Osteoblast (primary cell): ENCODE measurements around the gene MYLK. TPM values are rescaled to one million over a fixed set of nuclear protein-coding genes. Genes with fewer than 3 reads are reported as not detected.

Source experiments
- DNase-seq: peaks from one replicate; pipeline ENCODE4 v3.0.0; 2011; ENCODE audit warnings: low spot score, mixed read lengths; ENCODE audit not compliant: insufficient read length; ENCODE audit errors: missing footprints
- H2AFZ ChIP-seq: 2 replicates; pipeline ENCODE4 v1.6.0; 2011; ENCODE audit warnings: mild to moderate bottlenecking, low read length
- H3K27ac ChIP-seq: 2 replicates; pipeline ENCODE4 v1.5.1; 2011; ENCODE audit warnings: mild to moderate bottlenecking, low read depth, low read length, moderate library complexity
- H3K27me3 ChIP-seq: 2 replicates; pipeline ENCODE4 v1.6.0; 2012; ENCODE audit warnings: mild to moderate bottlenecking, control low read depth, inconsistent platforms, low read length, moderate library complexity; ENCODE audit not compliant: insufficient read depth
- H3K36me3 ChIP-seq: 2 replicates; pipeline ENCODE4 v1.5.1; 2011; ENCODE audit warnings: mild to moderate bottlenecking, low read length, control low read depth, moderate library complexity; ENCODE audit not compliant: insufficient read depth
- H3K4me1 ChIP-seq: 2 replicates; pipeline ENCODE4 v1.5.1; 2011; ENCODE audit warnings: mild to moderate bottlenecking, low read length, control low read depth, moderate library complexity; ENCODE audit not compliant: insufficient read depth
- H3K4me2 ChIP-seq: 2 replicates; pipeline ENCODE4 v1.6.0; 2011; ENCODE audit warnings: mild to moderate bottlenecking, low read length; ENCODE audit not compliant: insufficient read depth
- H3K4me3 ChIP-seq: fragments of 200-600 bp; sonication (generic); 3 replicates; pipeline ENCODE4 v1.5.1; 2012; ENCODE audit warnings: mild to moderate bottlenecking, low read length, inconsistent platforms; ENCODE audit not compliant: insufficient read depth
- H3K79me2 ChIP-seq: 2 replicates; pipeline ENCODE4 v1.6.0; 2012; ENCODE audit warnings: mild to moderate bottlenecking, low read length, control low read depth, inconsistent platforms; ENCODE audit not compliant: insufficient read depth
- H3K9me3 ChIP-seq: 2 replicates; pipeline ENCODE4 v1.5.1; 2011; ENCODE audit warnings: low read depth, low read length, control low read depth
- H4K20me1 ChIP-seq: 2 replicates; pipeline ENCODE4 v1.6.0; 2012; ENCODE audit warnings: mild to moderate bottlenecking, low read length, control low read depth; ENCODE audit not compliant: insufficient read depth
- total RNA-seq: library from RNA; depleted of rRNA; stranded (reverse); fragments of >200 nt; gene quantifications from 2 replicates; pipeline ENCODE4 v1.2.3, GENCODE V29; 2012
- TF ChIP-seq, protein P1 (sequence below): IDR thresholded peaks from 2 replicates; pipeline ENCODE4 v1.5.1; 2011; ENCODE audit warnings: mild to moderate bottlenecking, low read depth, low read length, moderate library complexity; ENCODE audit errors: extremely low read depth

The MYLK gene
- total RNA-seq, 1 donor: 268 TPM

DNA sequence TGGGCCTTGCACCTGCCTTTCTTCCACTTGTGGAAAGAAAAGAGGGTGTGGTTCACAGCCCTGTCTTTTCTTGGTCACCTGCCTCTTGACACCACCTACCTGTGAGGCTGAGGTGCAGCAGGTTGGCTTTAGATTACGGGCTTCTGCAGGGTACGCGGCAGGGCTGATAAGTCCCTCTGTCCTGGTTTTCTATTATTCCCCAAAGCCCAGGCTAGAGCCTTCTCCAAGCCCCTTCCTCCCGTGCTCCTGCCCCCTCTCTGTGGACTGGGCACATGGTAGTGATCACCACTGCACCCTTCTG lies 254.4 kb downstream of the MYLK start:
- H3K27ac ChIP-seq: no peak overlapping the region
- no peaks in the 10 kb centered on the region for H4K20me1 ChIP-seq
- peaks cover 8% of the 10 kb centered on the region for H3K4me1 ChIP-seq
- TF ChIP-seq, protein P1, sequence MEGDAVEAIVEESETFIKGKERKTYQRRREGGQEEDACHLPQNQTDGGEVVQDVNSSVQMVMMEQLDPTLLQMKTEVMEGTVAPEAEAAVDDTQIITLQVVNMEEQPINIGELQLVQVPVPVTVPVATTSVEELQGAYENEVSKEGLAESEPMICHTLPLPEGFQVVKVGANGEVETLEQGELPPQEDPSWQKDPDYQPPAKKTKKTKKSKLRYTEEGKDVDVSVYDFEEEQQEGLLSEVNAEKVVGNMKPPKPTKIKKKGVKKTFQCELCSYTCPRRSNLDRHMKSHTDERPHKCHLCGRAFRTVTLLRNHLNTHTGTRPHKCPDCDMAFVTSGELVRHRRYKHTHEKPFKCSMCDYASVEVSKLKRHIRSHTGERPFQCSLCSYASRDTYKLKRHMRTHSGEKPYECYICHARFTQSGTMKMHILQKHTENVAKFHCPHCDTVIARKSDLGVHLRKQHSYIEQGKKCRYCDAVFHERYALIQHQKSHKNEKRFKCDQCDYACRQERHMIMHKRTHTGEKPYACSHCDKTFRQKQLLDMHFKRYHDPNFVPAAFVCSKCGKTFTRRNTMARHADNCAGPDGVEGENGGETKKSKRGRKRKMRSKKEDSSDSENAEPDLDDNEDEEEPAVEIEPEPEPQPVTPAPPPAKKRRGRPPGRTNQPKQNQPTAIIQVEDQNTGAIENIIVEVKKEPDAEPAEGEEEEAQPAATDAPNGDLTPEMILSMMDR: no peak
- H3K36me3 ChIP-seq: peaks cover 68% of the 10 kb centered on the region
- no peak overlapping the region for H3K4me2 ChIP-seq
- H3K4me3 ChIP-seq: no peak overlapping the region
- no peaks in the 10 kb centered on the region for H3K27me3 ChIP-seq
- DNase-seq: no peak
- no peaks in the 10 kb centered on the region for H3K9me3 ChIP-seq
- no peaks in the 10 kb centered on the region for H3K79me2 ChIP-seq
- no peak overlapping the region for H2AFZ ChIP-seq

DNA sequence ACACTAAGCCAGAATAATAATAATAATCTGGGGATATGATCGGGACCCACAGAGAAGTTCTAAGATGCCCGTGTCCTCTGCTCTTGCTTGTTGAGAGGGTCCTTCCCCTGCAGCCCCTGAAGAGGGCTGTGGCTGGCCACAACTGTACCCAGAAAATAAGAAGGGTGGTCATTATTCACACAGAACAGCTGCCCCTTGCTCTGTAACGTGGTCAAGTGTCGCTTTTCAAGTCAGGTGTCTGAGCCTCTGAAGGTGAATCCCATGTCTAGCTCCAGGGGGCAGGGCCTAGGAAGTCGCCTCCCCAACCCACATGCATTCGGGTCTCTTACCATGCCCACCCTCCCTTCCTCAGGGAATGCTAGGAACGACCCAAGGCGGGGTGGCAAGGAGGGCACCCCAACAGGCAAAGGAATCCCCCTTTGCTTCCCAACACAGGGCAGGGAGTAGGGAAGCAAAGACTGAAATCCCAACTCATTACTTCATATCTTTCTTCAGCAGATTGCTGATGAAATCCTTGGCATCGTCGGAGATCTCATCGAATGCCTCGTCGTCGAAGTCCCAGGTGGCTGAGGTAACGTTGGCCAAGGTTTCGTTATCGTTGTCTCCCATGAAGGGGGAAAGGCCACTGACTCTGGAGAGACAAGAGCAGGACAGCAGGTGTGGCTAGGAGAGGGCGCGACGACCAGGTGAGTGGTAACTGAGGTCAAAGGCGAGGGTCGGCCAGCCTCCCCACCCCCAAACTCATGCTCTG lies 255.0 kb downstream of the MYLK start:
- peaks cover 73% of the 10 kb centered on the region for H3K36me3 ChIP-seq
- peaks cover 3% of the 10 kb centered on the region for H3K4me1 ChIP-seq
- H3K4me3 ChIP-seq: no peak overlapping the region
- H3K79me2 ChIP-seq: no peaks in the 10 kb centered on the region
- DNase-seq: no peak
- no peak overlapping the region for H3K4me2 ChIP-seq
- no peaks in the 10 kb centered on the region for H3K27me3 ChIP-seq
- no peak overlapping the region for H2AFZ ChIP-seq
- no peaks in the 10 kb centered on the region for H4K20me1 ChIP-seq
- no peaks in the 10 kb centered on the region for H3K9me3 ChIP-seq
- no peak overlapping the region for H3K27ac ChIP-seq
- TF ChIP-seq, protein P1: no peak

DNA sequence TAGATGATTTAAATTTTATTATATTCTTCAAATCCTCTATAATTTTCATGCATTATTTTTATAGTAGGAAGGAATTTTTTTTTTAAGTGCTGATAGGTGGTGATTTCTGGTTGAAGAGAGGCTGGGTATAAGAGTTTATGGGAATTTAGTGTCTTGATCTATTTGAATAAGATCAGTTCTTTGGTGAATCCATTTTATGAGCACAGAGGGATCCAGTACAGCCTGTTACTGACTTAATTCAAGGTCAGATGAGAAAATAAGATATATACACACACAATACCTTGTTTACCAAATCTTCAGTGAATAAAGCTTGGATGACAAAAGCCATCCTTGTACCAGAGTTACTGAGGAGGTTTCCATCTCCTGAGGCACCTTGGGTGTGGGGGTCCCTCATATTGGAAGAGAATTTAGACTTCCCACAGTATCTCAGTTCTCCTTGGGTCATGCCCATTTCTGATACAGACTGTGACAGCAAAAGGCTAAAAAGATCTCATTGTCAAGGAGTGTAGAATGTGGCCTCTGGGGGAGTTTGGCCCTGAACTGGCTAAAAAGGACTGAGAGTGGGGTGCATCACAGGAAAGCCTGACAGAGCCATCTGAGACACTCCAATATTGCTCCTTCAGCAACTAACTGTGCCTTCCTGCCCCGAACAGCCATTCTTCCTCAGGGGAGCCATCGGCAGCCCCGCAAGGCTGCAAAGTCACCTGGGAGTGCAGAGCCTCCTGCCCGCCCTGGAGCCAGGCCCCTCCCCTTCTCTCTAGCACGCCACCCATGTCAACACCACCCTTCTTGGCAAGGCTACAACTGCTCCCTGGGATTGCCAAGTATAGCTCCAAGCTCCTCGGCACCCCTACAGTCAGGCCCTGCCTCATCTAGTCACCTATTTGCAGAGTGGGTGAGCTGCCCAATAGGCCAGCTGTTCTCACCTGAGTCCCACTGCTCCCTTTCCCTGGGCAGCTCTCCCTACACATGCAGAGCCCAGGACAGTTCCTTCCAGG lies 256.2 kb downstream of the MYLK start:
- no peaks in the 10 kb centered on the region for H3K27me3 ChIP-seq
- TF ChIP-seq, protein P1: no peak
- no peak overlapping the region for H2AFZ ChIP-seq
- no peak for DNase-seq
- H3K27ac ChIP-seq: no peak overlapping the region
- H3K9me3 ChIP-seq: no peaks in the 10 kb centered on the region
- H3K4me1 ChIP-seq: peaks cover 9% of the 10 kb centered on the region
- no peak overlapping the region for H3K4me2 ChIP-seq
- no peaks in the 10 kb centered on the region for H4K20me1 ChIP-seq
- no peaks in the 10 kb centered on the region for H3K79me2 ChIP-seq
- peaks cover 77% of the 10 kb centered on the region for H3K36me3 ChIP-seq
- no peak overlapping the region for H3K4me3 ChIP-seq

DNA sequence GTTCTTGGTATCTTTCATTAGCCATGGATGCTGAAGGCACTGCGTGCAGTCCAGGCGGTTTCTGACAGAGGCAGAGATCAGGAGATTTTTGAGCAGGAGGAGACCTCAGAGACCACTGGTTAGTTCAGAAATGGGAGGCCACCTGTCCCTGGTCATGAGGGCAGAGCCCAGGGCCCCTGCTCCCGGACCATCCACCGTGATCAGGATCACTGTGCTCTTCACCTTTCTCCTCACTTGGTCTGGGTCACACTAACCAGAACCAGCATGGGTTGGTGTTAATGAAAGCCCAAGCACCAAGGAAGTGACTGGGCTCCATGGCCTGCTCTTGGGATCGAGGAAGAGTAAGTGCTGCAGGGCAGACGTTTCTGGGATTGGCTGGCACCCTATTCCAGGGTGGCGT lies 257.3 kb downstream of the MYLK start:
- no peaks in the 10 kb centered on the region for H4K20me1 ChIP-seq
- H3K4me2 ChIP-seq: no peak overlapping the region
- no peak overlapping the region for H2AFZ ChIP-seq
- no peaks in the 10 kb centered on the region for H3K9me3 ChIP-seq
- peaks cover 77% of the 10 kb centered on the region for H3K36me3 ChIP-seq
- no peaks in the 10 kb centered on the region for H3K27me3 ChIP-seq
- DNase-seq: no peak
- no peaks in the 10 kb centered on the region for H3K79me2 ChIP-seq
- H3K4me1 ChIP-seq: peaks cover 10% of the 10 kb centered on the region
- H3K27ac ChIP-seq: no peak overlapping the region
- no peak overlapping the region for H3K4me3 ChIP-seq
- TF ChIP-seq, protein P1: no peak
